WTC11 (cell line): ENCODE results near the gene BRI3BP.

Source experiments
- ATF1 ChIP-seq: sonication (generic); formaldehyde crosslinking; IDR thresholded peaks from 2 replicates; pipeline ENCODE4 v1.8.1; 2023; ENCODE audit warnings: mild to moderate bottlenecking, moderate library complexity, missing genetic modification reagents
- CREB1 ChIP-seq: sonication (generic); formaldehyde crosslinking; IDR thresholded peaks from 2 replicates; pipeline ENCODE4 v1.8.0; 2023; ENCODE audit warnings: mild to moderate bottlenecking, missing genetic modification reagents
- ELF4 ChIP-seq: sonication (generic); formaldehyde crosslinking; IDR thresholded peaks from 2 replicates; pipeline ENCODE4 v1.8.1; 2022; ENCODE audit warnings: low read depth, mild to moderate bottlenecking, moderate library complexity, missing genetic modification reagents
- FOXJ3 ChIP-seq: sonication (generic); formaldehyde crosslinking; IDR thresholded peaks from 2 replicates; pipeline ENCODE4 v1.9.0; 2021; ENCODE audit warnings: missing genetic modification reagents, mild to moderate bottlenecking, borderline replicate concordance
- SP1 ChIP-seq: sonication (generic); formaldehyde crosslinking; conservative IDR thresholded peaks from 2 replicates; pipeline ENCODE4 v1.8.1; 2022; ENCODE audit warnings: missing genetic modification reagents
- TEAD4 ChIP-seq: sonication (generic); formaldehyde crosslinking; IDR thresholded peaks from 2 replicates; pipeline ENCODE4 v1.8.0; 2022; ENCODE audit warnings: mild to moderate bottlenecking, missing genetic modification reagents
- TP53 ChIP-seq: sonication (generic); formaldehyde crosslinking; IDR thresholded peaks from 2 replicates; pipeline ENCODE4 v1.8.1; 2023; ENCODE audit warnings: mild to moderate bottlenecking, missing genetic modification reagents
- ZNF138 ChIP-seq: sonication (generic); formaldehyde crosslinking; conservative IDR thresholded peaks from 2 replicates; pipeline ENCODE4 v1.8.1; 2022; ENCODE audit warnings: mild to moderate bottlenecking, moderate library complexity, missing genetic modification reagents
- ZNF263 ChIP-seq: sonication (generic); formaldehyde crosslinking; IDR thresholded peaks from 2 replicates; pipeline ENCODE4 v1.8.1; 2022; ENCODE audit warnings: low read depth, mild to moderate bottlenecking, moderate library complexity, missing genetic modification reagents
- TF ChIP-seq, protein P1 (sequence below): fragments of 200-600 bp; IDR thresholded peaks from 2 replicates; pipeline ENCODE4 v1.8.0; 2022; ENCODE audit warnings: antibody characterized with exemption
- TF ChIP-seq, protein P2 (sequence below): sonication (generic); formaldehyde crosslinking; IDR thresholded peaks from 2 replicates; pipeline ENCODE4 v1.8.0; 2022; ENCODE audit warnings: mild to moderate bottlenecking, missing genetic modification reagents

DNA sequence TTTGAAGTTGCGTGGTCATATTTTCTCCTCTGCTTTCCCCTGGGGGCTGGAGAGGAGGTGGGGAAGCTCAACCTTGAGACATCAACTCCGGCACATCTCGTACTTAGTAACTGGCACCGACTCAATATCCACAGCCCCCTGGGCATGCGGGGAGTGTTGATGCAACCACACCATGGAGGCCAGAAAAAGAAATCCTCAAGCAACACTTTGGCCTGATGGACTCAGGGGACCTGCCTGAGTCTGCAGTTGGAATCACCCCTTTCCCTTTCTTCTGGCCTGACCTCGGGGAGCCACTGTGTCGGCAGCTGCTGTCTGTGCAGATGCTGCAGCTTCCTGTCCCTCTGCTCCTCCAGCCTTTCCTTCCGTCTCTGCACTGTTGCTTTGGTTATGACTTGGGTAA lies 60.4 kb downstream of the BRI3BP start:
- TF ChIP-seq, protein P1, sequence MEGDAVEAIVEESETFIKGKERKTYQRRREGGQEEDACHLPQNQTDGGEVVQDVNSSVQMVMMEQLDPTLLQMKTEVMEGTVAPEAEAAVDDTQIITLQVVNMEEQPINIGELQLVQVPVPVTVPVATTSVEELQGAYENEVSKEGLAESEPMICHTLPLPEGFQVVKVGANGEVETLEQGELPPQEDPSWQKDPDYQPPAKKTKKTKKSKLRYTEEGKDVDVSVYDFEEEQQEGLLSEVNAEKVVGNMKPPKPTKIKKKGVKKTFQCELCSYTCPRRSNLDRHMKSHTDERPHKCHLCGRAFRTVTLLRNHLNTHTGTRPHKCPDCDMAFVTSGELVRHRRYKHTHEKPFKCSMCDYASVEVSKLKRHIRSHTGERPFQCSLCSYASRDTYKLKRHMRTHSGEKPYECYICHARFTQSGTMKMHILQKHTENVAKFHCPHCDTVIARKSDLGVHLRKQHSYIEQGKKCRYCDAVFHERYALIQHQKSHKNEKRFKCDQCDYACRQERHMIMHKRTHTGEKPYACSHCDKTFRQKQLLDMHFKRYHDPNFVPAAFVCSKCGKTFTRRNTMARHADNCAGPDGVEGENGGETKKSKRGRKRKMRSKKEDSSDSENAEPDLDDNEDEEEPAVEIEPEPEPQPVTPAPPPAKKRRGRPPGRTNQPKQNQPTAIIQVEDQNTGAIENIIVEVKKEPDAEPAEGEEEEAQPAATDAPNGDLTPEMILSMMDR, result no peak
- no peak for TF ChIP-seq TEAD4 (CRISPR knock-in tag)
- no peak for TF ChIP-seq SP1 (CRISPR knock-in tag)
- TF ChIP-seq, protein P2, sequence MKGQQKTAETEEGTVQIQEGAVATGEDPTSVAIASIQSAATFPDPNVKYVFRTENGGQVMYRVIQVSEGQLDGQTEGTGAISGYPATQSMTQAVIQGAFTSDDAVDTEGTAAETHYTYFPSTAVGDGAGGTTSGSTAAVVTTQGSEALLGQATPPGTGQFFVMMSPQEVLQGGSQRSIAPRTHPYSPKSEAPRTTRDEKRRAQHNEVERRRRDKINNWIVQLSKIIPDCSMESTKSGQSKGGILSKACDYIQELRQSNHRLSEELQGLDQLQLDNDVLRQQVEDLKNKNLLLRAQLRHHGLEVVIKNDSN (CRISPR knock-in tag), result no peak
- TF ChIP-seq ELF4, result no peak
- no peak for TF ChIP-seq ZNF263 (CRISPR knock-in tag)
- TF ChIP-seq TP53 (CRISPR knock-in tag), result no peak
- TF ChIP-seq FOXJ3 (CRISPR knock-in tag), result no peak
- no peak for TF ChIP-seq ZNF138 (CRISPR knock-in tag)
- TF ChIP-seq CREB1 (CRISPR knock-in tag), result no peak
- TF ChIP-seq ATF1, result no peak
